Activated T-cell treated with anti-CD3 and anti-CD28 coated beads for 1 hour (primary cell): ENCODE results near the gene OSBPL3.
A peak's percentile ranks its signal among the peaks of the same experiment; 100 is the strongest.

ENCODE experiments used
- DNase-seq: peaks from one replicate; pipeline ENCODE4 v3.0.0-alpha.2; 2020; ENCODE audit warnings: low read depth

Gene OSBPL3

DNA sequence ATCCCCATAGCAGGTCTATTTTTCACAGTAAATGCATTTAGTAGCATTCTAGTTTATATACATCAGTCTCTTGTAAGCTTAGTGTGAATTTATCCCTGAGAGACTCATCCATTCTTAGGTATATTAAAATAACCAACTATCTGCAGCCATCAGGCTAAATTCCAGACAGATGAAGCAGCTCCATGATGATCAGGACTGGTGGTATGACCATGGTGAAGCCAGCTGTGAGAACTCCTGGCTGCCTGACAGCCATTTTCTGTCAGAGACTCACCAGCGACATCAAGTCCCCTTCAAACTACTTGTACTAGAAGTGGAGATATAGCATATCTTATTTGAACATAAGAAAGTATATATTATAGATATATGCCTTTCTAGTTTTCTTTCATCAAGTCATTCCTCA, 152.4 kb downstream of the OSBPL3 start:
- no peak for DNase-seq

DNA sequence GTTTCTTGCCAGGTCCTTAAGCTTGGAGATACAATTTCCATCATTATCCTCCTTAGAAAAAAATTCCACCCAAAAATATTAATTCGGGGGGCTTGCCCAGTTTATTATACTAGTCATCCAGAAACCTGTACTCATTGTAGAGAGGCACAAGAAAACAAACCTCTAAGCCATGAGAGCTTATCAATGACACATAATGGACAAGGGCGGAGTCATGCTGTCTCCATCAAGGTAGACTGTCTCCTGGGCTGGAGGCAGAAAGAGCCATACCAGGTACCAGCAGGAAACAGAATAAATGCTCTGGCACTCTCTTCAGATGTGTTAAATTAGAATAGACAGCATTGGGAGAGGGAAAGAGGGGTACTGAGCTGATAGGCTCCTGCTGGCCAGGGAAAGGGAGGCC, 153.0 kb downstream of the OSBPL3 start:
- no peak for DNase-seq

DNA sequence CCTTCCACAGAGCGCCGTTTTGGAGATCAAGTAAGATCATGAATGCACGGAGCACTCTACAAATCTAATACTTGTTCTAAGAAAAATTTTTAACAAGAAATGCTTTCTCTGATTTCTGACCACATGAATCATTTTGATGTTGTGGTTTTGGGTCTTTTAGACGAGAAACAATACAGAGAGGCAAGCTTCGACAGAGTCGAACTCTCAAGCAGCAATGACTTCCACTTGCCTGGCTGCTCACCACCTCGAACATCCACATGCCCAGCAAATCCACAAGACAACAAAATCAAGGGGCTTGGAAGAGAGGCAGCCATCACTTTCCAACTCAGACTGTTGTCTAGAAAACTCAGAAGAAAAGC, 153.3 kb downstream of the OSBPL3 start:
- no peak for DNase-seq

- no peak for DNase-seq
Measured at GRCh38 chr7:24825931-24826661, 153.9 kb downstream of the OSBPL3 start.

- DNase-seq = no peak
Measured at GRCh38 chr7:24825381-24825794, 154.6 kb downstream of the OSBPL3 start.

- DNase-seq = no peak
Measured at GRCh38 chr7:24824896-24825295, 155.1 kb downstream of the OSBPL3 start.

DNA sequence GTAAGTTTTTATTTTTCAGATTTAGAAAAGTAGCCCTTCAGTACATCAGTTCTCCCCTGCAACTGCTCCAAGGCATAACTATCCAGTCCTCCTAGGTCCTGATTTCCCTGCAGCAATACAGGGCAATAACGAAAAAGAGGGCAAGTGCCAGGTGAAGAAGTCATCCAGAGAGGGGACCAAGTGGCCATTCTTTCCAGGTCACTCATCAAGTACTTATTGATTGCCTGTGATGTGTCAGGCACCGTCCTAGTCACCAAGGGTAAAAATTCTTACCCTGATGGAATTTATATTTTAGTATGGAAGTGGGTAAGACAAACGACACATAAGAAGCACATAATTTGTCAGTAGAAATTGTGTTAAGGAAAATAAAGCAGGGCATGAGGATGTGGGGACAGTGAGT, 155.6 kb downstream of the OSBPL3 start:
- DNase-seq = no peak

GRCh38 chr7:24821754-24822054, 158.3 kb downstream of the OSBPL3 start:
- no peak for DNase-seq

DNA sequence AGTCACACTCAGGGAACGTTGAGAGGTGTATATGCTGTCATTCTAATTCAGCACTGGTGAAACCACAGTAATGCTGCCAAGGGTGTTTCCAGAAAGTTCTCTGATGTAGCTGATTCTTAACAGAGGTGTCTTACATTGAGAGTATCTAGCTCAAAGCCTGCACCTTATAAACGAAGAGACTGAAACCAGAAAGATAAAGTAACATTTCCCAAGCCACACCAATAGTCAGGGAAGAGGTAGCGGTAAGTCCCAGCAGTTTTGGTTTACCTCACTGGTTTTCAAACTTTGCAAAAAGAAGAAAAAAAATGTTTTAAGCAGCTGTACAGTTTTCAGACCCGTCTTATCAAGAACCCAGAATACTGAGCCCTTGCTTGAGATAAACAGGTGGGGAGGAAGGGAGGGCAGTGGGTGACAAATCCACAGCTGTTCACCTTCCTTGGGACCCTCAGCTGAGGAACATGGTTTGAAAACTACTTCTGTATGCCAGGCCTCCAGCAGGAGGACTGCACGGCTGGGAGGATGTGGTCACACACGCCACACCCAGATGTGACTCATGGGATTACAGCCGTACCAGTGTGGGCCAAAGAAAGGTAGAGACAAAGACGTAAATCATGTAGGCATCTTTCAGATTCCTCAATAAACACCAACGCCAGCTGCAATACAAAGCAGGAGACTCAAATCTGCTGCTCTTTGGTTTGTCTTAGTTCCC, 158.8 kb downstream of the OSBPL3 start:
- DNase-seq = peak; percentile 61

DNA sequence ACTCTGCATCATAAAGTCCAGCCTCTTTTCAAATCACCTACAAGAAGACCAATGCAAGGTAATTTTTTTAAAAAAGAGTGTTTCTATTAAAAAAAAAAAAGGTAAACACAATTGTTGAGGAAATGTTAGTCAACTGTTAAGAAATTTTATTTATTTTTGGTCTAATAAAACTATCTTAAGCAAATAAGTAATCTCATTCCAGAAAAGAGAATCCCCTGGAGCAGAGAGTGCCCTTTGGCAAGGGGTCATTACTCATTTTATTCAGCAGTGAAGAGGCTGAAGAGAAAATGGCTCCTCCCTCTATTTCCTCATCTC, 159.3 kb downstream of the OSBPL3 start:
- no peak for DNase-seq

DNA sequence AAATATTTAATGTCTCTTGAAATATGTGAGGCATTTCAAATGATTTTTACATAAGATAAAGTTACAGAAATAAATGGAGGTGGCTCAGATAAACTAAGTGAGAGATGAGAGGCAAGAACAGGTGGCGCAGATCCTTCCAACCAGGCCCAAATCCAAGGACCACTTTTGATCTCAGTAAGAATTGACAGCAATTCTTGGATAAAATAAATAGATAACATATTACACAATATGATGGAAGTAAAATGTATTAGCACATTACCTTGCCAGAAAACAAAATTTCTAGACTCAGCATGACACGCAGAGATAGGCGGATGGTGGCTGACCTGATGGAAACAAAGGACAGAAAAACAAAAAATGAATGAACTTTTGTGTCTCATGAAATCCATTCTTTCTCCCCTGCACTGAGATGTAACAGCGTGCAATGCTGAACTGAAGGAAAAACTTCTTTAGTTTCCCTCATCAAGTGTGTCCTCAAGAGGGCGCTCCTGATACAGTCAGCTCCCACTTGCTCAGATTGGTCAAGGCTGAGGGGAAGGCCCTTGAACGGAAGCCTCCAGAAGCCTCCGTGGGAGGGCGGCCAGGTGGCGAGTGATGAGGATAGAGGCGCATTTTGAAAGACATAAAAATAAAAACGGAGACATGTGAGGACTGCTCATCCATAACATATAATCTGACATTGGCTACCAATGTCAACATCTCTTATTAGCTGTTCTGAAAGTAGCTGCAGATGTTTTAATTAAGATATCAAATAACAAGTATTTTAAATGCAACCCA, 159.9 kb downstream of the OSBPL3 start:
- DNase-seq = peak; percentile 62

DNA sequence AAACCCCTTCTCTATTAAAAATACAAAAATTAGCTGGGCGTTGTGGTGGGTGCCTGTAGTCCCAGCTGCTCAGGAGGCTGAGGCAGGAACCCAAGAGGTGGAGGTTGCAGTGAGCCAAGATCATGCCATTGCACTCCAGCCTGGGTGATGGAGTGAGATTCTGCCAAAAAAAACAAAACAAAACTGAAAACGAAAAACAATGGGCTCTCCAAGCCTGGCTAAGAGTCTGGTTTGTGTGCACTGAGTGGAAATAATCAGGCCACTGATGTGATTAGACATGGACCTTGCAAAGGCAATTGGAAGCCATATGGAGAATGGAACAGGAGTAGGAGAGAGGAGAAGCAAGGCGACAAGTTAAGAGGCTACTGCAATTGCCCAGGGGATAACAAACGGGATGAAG, 162.6 kb downstream of the OSBPL3 start:
- no peak for DNase-seq

- DNase-seq = no peak
Measured at GRCh38 chr7:24816868-24817267, 163.1 kb downstream of the OSBPL3 start.

DNA sequence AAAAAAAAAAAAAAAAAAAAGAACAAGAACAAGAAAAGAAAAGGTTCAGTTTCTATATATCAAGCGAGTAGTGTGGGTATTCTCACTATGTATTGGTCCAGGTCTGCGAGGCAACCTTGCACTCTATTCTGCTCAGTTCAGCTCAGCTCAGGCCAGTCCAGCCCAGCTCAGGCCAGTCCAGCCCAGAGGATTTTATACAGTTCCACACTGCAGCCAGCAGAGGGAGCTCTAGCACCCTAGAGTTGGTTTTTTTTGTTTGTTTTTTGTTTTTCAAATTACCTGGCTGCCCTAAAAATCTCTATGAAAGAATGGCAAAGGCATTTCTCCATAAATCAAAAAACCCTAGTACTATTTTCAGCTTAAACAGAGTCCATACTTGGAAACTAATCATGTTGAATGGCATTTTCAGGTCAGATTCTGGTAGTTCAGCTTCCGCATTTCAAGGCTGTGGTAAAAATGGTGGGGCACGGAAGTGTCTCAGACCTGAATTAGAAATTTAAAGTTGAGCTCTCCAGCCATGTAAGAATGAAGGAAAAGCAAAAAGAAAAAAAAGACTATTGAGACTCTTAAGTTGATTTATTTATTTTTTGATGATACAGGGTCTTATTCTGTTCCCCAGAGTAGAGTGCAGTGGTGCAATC, 167.6 kb downstream of the OSBPL3 start:
- peak; percentile 49 for DNase-seq

GRCh38 chr7:24808518-24808917, 171.5 kb downstream of the OSBPL3 start:
- DNase-seq = no peak

- no peak for DNase-seq
Measured at GRCh38 chr7:24802300-24802699, 177.7 kb downstream of the OSBPL3 start.

GRCh38 chr7:24801883-24802282, 178.1 kb downstream of the OSBPL3 start:
- no peak for DNase-seq

- no peak for DNase-seq
Measured at GRCh38 chr7:24800667-24801066, 179.3 kb downstream of the OSBPL3 start.

DNA sequence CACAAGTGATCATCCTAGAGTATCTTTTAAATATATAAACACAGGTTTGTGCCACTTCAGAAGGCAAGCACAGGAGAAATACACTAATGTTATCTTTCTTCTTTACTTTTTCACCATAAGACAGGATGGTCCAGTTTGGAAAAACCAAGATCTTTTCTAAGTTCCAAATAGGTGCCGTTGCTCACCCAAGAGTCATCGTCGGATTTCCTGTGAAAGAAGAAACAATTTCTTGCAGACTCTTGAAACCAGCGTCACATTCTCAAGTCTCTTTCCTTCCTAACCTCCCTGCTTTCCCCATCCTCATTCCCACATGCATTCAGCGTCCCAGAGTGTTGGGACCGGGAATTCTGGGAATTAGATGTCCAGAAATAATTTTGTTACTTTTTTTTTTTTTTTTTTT, 179.9 kb downstream of the OSBPL3 start:
- DNase-seq = no peak

- no peak for DNase-seq
Measured at GRCh38 chr7:24799506-24799905, 180.5 kb downstream of the OSBPL3 start.

DNA sequence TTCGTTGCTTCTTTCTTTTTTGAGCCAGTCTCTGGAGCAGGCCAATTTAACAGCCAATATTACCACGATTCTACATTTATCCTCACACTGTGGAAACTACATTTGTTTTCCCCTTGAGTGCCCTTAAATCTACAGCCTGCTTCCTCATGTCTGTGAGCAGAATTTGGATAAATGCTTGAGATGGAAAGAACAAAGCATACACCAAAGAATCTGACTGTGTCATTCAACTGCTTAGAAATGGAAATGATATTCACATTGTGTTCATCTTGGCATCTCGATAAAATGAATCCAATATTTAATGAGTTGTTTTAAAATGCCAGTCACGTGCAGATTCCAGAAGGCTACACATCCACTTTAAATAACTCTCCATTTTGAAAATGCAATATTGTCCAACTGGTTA, 181.7 kb downstream of the OSBPL3 start:
- no peak for DNase-seq

DNA sequence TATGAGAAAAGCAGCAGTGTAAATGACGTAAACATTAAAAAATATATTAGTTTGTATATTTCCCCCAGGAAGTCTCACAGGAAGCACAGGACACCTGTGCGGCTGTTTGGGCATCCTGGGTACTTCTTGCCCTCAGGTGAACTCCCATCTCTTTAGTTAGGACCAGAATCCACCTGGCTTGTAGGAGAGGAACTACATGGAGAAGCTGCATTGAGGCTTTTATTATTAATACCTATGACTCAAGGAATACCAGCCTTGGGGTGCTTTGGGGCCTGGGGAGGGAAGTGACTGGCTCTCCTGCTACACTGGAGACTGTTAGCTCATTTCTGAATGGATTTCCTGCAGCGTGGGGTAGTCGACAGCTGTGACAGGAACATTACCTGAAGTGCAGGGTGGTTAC, 182.7 kb downstream of the OSBPL3 start:
- DNase-seq = no peak

- DNase-seq = no peak
Measured at GRCh38 chr7:24795407-24795767, 184.6 kb downstream of the OSBPL3 start.
